Heart left ventricle (tissue), 13 donors: ENCODE results near the gene PTPRCAP.

Experiments
- CTCF ChIP-seq, 12 donors: fragments of 200-600 bp; sonication (generic) in 4 of 12; IDR thresholded peaks; one replicate each; pipeline versions ENCODE4 v1.5.0 to v1.8.0; 2018 to 2022; ENCODE audit warnings: antibody characterized with exemption in 12 of 12, mild to moderate bottlenecking in 5 of 12
- POLR2A ChIP-seq, 2 donors: fragments of 450-650 bp; IDR thresholded peaks; one replicate each; pipeline ENCODE4 v1.6.1; 2017; ENCODE audit warnings: antibody characterized with exemption in 2 of 2, mild to moderate bottlenecking in 2 of 2, moderate library complexity in 2 of 2
- donor health status: ischemic (EF 13 %, LVEDD 7.1; RV severe dilation, severe dysfunction).
- donor health status: DM: no; HTN: yes; CAD: no.
- donor health status: DM: no; HTN: no; CAD: no.
- donor health status: ischemic (EF 25% LVEDD 6.9; RV normal size, moderate dysfunction).
- donor health status: ischemic (EF 25% LVEDD 5.7; RV mildly dilated, moderate dysfunction).
- donor health status: ischemic (EF 35%, LVEDD 5.7; RV mildly dilated, moderate dysfunction).
- donor health status: nonischemic (EF 11% LVEDD 7.7; RV severe dilation, severe dysfunction).
- donor health status: DM: yes; HTN: yes; CAD: no.
- donor health status: PGD.
- donor health status: ischemic (EF 29% LVEDD 5.4; RV normal size, mild dysfunction).
- donor health status: nonischemic (EF 23%, LVEDD 6.1; RV moderate dilation, normal function).

- TF ChIP-seq CTCF (IDR thresholded peaks at IDR 0.05) (no peak), POLR2A (IDR thresholded peaks at IDR 0.05) (no peak)
Measured at GRCh38 chr11:67433536-67434394, 3.7 kb downstream of the PTPRCAP start.
